ENCODE results near the gene DNAJC1. TPM values are rescaled to one million over a fixed set of nuclear protein-coding genes. Genes with fewer than 3 reads are reported as not detected.

Gene DNAJC1
- total RNA-seq, 2 experiments from 2014 or later, result 26.5 to 32.5 TPM

DNA sequence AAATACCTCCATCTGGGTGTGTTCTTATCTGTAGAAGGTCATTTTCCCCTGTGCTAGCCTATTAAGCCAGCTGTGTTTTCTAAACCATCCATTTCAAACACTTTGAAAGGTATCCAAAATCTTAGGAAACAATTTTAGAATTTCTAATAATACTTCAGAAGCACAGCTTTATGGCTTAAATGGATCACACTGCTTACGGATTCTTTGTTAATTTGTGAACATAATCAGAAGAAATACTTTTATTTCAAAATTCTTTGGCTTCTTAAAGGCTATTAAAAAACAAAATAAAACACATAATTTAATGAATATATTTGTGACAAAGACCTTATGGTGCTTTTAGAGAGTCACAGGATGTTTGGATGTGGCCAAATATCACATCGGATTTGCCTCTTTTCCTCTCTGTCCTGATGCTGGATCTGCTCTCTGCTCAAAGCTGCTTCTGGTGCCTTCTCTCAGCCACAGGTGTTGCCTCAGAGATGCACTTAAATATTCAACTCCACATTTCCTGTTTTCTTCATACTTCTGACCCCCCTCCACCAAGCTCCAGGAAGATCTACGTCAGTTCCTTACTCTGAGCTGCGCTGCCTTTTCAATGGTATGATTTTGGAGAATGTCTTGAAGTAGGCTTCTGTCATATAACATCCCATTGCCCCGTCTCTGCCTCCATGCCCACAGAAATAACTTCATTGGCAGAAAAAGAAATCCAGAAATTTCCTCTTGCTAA, 238.9 kb downstream of the DNAJC1 start:
- no peak for ATAC-seq
- no peaks in the 10 kb centered on the region for H3K9me3 Mint-ChIP-seq (ENCODE audit: low read depth)

DNA sequence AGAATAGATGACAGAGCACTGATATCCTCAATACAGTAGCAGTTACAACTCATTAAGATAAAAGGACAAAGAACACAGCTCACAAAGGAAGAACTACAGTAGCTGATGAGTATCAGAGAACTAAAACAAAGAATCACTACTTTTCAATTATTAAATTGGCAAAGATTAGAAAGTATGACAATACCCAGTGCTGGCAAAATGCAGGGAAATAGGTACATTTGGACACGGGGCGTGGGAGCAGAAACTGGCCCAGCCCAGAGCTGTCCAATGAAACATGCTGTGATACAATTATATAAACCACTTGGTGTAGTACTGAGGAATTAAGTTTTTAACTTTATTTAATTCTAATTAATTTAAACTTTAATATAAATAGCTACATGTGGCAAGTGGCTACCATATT, 243.2 kb downstream of the DNAJC1 start:
- ATAC-seq (no peak), DNase-seq (no peak)
- Mint-ChIP-seq H3K27me3 (no peaks in the 10 kb centered on the region), H3K4me3 (no peak overlapping the region), H3K9me3 (ENCODE audit: low read depth) (no peaks in the 10 kb centered on the region), H3K4me1 (peaks cover 5% of the 10 kb centered on the region), H3K36me3 (peaks cover 6% of the 10 kb centered on the region), H3K27ac (no peak overlapping the region)
- CTCF ChIA-PET, result no interaction called here

More for the DNA sequence above, 238.9 kb downstream of the DNAJC1 start:
- Mint-ChIP-seq H3K27me3 (no peaks in the 10 kb centered on the region), H3K36me3 (peaks cover 3% of the 10 kb centered on the region), H3K27ac (no peak overlapping the region), H3K4me1 (peaks cover 5% of the 10 kb centered on the region), H3K4me3 (no peak overlapping the region)
- DNase-seq, result no peak
- CTCF ChIA-PET, result no interaction called here

DNA sequence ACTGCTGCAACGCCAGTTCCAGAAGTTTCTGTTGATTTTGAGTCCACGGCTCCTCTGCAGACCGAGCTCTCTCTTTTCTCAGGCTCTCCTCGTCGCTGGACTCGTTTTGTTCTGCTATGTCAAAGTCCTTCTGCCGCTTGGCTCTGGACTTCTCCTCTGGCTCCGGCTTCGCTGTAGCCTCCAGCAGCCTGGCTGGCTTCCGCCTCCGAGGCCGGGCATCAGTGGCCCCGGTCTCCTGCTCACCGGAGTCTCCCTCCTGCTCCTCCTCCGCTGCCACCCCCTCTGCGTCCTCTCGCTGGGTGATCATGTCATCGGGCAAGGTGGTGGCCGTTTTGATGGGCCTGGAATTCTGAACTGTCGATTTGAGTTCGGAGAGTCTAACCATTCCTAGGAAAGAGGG, 244.3 kb downstream of the DNAJC1 start:
- no peaks in the 10 kb centered on the region for H3K4me1 Mint-ChIP-seq
- H3K27me3 Mint-ChIP-seq, result no peaks in the 10 kb centered on the region
- CTCF ChIA-PET, result no interaction called here
- H3K9me3 Mint-ChIP-seq (ENCODE audit: low read depth), result no peaks in the 10 kb centered on the region
- no peak overlapping the region for H3K27ac Mint-ChIP-seq
- DNase-seq (no peak), ATAC-seq (no peak)
- H3K4me3 Mint-ChIP-seq, result no peak overlapping the region
- H3K36me3 Mint-ChIP-seq, result peaks cover 6% of the 10 kb centered on the region

DNA sequence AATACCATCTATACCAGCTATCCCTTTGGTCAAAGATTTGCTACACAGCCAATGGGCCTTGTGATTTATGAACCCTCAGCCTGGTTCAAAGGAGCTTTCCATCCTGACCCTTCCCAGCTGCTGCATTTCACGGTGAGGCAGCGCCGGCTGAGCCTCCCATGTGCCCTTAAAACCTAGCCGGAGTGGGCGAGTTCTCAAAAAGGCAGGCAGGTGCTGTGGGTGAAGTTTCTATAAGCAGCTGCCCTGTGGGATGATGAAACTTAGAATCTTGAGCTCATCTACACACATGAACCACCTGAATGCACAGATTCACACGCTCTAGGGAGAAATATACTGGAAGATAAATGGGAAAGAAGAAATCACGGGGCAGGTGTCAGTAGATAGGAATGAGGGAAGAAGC, 244.8 kb downstream of the DNAJC1 start:
- Mint-ChIP-seq H3K4me3 (no peak overlapping the region), H3K27me3 (no peaks in the 10 kb centered on the region), H3K36me3 (peaks cover 6% of the 10 kb centered on the region), H3K4me1 (no peaks in the 10 kb centered on the region), H3K9me3 (ENCODE audit: low read depth) (no peaks in the 10 kb centered on the region), H3K27ac (no peak overlapping the region)
- DNase-seq (no peak), ATAC-seq (no peak)
- CTCF ChIA-PET, result no interaction called here

DNA sequence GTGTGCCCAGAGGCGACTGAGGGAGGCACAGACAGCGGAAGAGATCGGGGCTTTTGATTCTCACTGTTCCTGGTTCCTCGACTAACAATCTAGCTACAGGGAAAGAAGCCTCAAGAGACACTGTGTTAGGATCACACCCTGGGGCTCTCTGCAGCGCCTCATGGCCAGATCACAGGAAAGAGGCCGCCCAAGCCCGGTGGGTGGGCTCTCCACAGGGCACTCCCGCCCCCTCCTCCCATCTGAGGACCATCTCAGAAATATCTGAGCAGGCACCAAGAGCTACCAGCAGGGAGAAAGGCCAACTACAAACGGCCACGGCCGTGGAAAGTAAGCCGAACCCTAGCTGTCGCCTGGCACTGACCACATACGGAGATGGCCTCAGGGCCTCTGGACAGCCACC, 245.3 kb downstream of the DNAJC1 start:
- Mint-ChIP-seq H3K4me1 (no peaks in the 10 kb centered on the region), H3K27ac (no peak overlapping the region)
- CTCF ChIA-PET, result interaction anchor here (1.3 kb wide), 1 partner anchor 11 kb away, joined by 3 read pairs; no protein-coding TSS in a partner anchor

DNA sequence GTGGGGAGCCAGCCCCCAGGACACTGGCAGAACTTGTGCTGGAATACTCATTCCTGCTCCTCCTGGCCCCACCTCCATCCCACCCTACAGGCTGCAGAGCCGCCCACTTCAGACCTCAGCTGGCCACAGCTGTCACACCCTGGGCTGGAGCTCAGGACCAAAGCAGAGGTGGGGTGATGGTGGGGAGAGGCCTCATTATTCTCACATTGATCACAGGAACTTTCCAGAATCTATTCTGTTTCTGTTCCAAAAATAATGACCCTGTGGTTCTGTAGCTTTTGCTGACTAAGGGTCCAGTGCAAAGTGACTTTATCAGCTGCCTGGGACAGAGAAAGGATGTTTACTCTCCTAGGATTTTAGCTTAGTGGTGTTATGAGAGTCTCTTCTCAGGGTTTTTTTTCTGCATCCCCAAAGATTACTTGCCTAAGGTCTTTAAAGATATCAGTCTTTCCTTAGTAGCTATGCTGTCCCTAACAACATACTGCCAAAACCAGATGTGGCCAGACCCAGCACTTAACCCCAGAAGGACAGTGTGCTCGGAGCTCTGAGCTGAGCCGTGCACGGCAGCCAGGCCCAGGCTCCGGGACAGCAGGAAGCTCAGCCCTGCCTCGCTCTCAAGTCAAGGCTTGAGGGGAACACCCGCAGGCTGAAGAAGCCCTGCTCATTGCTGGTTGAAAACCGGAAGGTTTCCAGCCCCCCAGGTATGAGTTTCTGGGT, 246.2 kb downstream of the DNAJC1 start:
- Mint-ChIP-seq H3K9me3 (ENCODE audit: low read depth) (no peaks in the 10 kb centered on the region), H3K27ac (no peak overlapping the region), H3K27me3 (no peaks in the 10 kb centered on the region), H3K4me1 (no peaks in the 10 kb centered on the region), H3K36me3 (peaks cover 6% of the 10 kb centered on the region), H3K4me3 (no peak overlapping the region)
- DNase-seq, result no peak
- ATAC-seq, result no peak
- CTCF ChIA-PET, result interaction anchor here (1.3 kb wide), 1 partner anchor 10 kb away, joined by 3 read pairs; no protein-coding TSS in a partner anchor

More for the DNA sequence above, 245.3 kb downstream of the DNAJC1 start:
- ATAC-seq (no peak), DNase-seq (no peak)
- no peak overlapping the region for H3K4me3 Mint-ChIP-seq
- no peaks in the 10 kb centered on the region for H3K27me3 Mint-ChIP-seq
- peaks cover 6% of the 10 kb centered on the region for H3K36me3 Mint-ChIP-seq
- H3K9me3 Mint-ChIP-seq (ENCODE audit: low read depth), result no peaks in the 10 kb centered on the region

DNA sequence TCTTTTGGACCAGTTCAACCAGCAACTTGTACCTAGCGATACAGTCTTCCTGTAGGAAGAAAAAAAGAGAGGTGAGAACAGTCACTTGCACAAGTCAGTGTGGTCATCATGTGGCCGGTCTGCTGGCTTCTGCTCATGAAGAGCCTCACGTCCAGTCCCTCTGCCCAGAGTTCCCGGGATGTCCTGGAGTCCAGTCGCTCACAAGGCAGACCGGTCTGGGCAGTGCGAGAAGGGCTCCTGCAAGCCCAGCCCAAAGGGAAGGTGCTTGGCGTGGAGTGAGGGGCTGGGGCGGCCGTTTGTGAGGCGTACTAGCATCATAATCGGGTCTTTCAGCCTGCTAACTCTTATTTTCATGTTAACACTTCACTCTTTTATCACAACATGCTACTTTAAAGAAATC, 246.8 kb downstream of the DNAJC1 start:
- CTCF ChIA-PET, result no interaction called here
- Mint-ChIP-seq H3K27me3 (no peaks in the 10 kb centered on the region), H3K36me3 (peaks cover 6% of the 10 kb centered on the region), H3K4me1 (no peaks in the 10 kb centered on the region), H3K4me3 (no peak overlapping the region), H3K27ac (no peak overlapping the region), H3K9me3 (ENCODE audit: low read depth) (no peaks in the 10 kb centered on the region)
- no peak for DNase-seq
- ATAC-seq, result no peak

DNA sequence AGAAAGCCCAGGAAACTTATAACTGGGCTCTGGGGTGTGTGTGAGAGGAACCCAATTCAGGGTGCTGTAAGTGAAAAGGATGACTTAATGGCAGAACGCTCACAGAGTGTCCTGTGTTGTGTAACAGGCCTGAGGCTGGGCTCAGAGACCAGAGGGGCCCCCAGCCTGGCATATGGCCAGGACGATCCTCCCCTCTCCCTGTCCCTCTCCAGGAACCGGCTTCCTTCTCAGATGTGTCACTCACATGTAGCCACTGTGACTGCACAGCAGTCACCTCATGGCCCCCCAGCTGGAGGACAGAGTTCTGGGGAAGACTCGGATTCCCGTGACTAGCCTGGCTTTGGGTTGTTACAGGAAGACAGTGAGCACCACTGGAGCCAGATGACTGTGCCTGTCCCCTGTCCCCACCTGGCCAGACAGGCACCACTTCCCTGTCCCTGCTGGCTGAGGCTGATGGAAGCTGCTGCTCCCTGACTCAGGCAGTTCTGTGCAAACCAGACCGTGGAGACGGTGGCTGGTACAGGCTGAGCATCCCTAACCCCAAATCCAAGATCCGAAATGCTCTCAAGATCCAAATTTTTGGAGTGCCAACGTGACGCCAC, 249.0 kb downstream of the DNAJC1 start:
- H3K27me3 Mint-ChIP-seq, result no peaks in the 10 kb centered on the region
- H3K36me3 Mint-ChIP-seq, result peaks cover 3% of the 10 kb centered on the region
- peaks cover 4% of the 10 kb centered on the region for H3K4me1 Mint-ChIP-seq
- H3K4me3 Mint-ChIP-seq, result no peak overlapping the region
- no peaks in the 10 kb centered on the region for H3K9me3 Mint-ChIP-seq (ENCODE audit: low read depth)
- CTCF ChIA-PET, result interaction anchor here (0.6 kb wide), 1 partner anchor 28 kb away, joined by 4 read pairs; no protein-coding TSS in a partner anchor
- no peak for ATAC-seq
- no peak for DNase-seq
- H3K27ac Mint-ChIP-seq, result no peak overlapping the region

DNA sequence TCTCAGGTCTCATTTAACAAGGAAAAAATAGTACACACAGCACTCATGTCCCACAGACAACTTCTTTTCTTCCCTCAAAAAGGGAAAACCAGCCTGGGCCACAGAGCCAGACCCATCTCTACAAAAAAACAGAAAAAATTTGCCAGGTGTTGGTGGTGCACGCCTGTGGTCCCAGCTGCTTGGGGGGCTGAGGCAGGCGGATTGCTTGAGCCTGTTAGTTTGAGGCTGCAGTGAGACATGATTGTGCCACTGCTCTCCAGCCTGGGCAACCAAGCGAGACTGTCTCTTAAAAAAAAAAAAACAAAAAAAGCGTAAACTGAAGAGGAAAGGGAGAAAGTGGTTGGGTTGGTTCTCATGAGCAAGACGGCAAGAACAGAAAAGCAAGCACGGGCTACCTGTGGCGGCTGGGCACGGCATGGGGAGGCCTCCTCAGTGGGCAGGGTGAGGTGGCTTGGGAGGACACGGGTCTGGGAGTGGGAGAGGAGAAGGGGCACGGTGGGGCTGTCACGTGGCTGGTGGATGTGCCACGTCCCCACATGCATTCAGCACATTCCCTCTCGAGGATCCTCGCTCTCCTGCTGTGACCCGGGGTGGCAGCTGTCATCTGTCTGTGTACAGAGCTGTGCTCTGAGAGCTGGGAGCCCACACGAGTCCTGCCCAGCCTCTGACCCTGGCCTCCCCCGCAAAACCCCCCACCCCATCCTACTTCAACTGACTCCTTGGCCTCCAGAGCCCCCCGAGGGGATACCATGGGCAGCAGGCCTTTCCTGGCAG, 249.8 kb downstream of the DNAJC1 start:
- H3K27ac Mint-ChIP-seq, result no peak overlapping the region
- ATAC-seq, result no peak

DNA sequence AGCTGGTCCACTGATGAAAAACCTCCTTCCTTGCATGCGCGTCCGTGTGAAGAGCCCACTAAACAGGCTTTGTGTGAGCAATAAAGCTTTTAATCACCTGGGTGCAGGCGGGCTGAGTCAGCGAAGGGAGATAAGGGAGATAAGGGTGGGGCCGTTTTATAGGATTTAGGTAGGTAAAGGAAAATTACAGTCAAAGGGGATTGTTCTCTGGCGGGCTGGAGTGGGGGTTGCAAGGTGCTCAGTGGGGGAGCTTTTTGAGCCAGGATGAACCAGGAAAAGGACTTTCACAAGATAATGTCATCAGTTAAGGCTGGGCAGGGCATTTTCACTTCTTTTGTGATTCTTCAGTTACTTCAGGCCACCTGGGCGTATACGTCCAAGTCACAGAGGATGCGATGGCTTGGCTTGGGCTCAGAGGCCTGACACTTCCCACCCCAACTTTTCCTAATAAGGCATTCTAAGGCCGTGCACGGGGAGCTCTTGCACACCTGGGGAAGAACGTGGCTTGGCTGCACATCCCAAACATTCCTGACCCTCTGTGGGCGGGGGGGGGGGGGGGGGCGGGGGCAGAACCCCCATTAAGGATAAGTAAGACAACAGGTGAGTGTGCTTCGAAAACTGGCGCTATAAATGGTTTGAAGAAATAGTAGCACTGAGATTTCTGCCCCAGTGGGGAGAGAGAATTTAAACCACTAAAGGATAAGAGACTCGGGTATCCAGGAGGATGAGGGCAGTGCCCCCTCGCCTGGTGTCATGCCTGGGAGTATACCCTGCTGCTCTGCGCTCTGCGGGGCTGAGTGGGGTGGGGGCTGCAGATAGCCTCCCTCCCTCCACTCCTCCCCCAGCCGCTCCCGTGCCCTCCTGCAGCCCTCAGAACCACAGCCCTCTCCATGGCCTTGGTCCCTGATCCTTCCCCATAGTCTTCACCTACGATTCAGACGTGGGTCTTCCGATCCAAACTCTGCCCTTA, 251.9 kb downstream of the DNAJC1 start:
- Mint-ChIP-seq H3K9me3 (ENCODE audit: low read depth) (no peaks in the 10 kb centered on the region), H3K27me3 (no peaks in the 10 kb centered on the region), H3K4me3 (no peak overlapping the region), H3K27ac (peak overlapping the region; percentile 53), H3K4me1 (peaks cover 11% of the 10 kb centered on the region), H3K36me3 (peaks cover 1% of the 10 kb centered on the region)
- CTCF ChIA-PET, result no interaction called here
- DNase-seq, result no peak
- ATAC-seq, result no peak

More for the DNA sequence above, 249.8 kb downstream of the DNAJC1 start:
- no peak for DNase-seq
- no peaks in the 10 kb centered on the region for H3K9me3 Mint-ChIP-seq (ENCODE audit: low read depth)
- no peaks in the 10 kb centered on the region for H3K27me3 Mint-ChIP-seq
- CTCF ChIA-PET, result interaction anchor here (0.6 kb wide), 1 partner anchor 27 kb away, joined by 4 read pairs; no protein-coding TSS in a partner anchor
- peaks cover 4% of the 10 kb centered on the region for H3K4me1 Mint-ChIP-seq
- no peak overlapping the region for H3K4me3 Mint-ChIP-seq
- H3K36me3 Mint-ChIP-seq, result peaks cover under 1% of the 10 kb centered on the region

DNA sequence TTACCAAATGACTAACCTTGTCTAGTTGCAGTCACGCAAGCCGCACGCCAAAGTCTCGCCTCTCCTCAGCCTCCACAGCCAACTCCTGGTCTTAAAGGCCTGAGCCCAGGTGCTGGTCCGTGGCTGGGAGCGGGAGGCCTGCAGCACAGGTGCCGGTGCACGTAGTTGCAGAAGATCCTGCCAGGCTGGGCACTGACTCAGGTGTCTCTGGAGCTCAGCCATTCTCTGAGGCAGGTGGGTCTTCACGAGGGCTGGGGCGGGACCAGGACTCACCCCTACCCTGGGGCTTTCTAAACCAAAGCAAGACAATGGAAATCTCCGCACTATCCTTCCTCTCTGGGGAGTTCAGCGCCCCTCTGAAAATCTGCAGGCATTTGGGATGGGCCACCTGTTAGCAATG, 253.1 kb downstream of the DNAJC1 start:
- H3K4me1 Mint-ChIP-seq, result peaks cover 19% of the 10 kb centered on the region
- no peak overlapping the region for H3K4me3 Mint-ChIP-seq
- H3K9me3 Mint-ChIP-seq (ENCODE audit: low read depth), result no peaks in the 10 kb centered on the region
- DNase-seq, result no peak
- ATAC-seq, result no peak
- H3K27me3 Mint-ChIP-seq, result no peaks in the 10 kb centered on the region
- no peak overlapping the region for H3K27ac Mint-ChIP-seq
- peaks cover 1% of the 10 kb centered on the region for H3K36me3 Mint-ChIP-seq
- CTCF ChIA-PET, result no interaction called here

DNA sequence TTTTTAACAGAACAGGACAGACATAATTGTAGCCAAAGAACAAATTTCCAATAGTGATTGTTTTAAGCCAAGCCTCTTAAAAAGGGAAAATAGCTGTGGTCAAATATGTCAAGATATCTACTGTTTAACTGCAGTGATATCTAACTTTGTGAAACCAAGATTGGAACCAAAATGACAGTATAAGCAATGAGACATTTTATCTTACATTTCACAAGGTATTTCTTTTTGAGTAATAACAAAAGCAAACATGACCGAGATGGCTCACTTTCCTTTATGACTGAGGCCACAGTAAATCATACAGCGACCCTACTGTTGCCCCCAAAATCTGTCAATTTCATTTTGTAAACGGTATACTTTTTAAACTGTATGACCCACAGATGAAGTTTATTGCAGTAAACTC, 253.7 kb downstream of the DNAJC1 start:
- H3K36me3 Mint-ChIP-seq, result peaks cover 1% of the 10 kb centered on the region
- CTCF ChIA-PET, result no interaction called here
- H3K27me3 Mint-ChIP-seq, result no peaks in the 10 kb centered on the region
- H3K4me3 Mint-ChIP-seq, result no peak overlapping the region
- no peak overlapping the region for H3K27ac Mint-ChIP-seq
- ATAC-seq, result no peak
- peaks cover 19% of the 10 kb centered on the region for H3K4me1 Mint-ChIP-seq
- DNase-seq, result no peak
- no peaks in the 10 kb centered on the region for H3K9me3 Mint-ChIP-seq (ENCODE audit: low read depth)
